Activated T-helper 1 cell treated with anti-CD3 and anti-CD28 coated beads, Interleukin-2, amount 50 U/mL, for 16 hours (primary cell): ENCODE measurements around the gene ZNF638.
"Not testable (repeated sequence)": the region's sequence is repeated elsewhere in the genome, so short reads cannot be mapped to it uniquely, and the experiment has no call there.

Experiments used
- DNase-seq, 2 donors: peaks; one replicate each; pipeline ENCODE4 v3.0.0-alpha.2; 2020; ENCODE audit warnings: low read depth in 1 of 2, low spot score in 1 of 2

The ZNF638 gene, protein sequence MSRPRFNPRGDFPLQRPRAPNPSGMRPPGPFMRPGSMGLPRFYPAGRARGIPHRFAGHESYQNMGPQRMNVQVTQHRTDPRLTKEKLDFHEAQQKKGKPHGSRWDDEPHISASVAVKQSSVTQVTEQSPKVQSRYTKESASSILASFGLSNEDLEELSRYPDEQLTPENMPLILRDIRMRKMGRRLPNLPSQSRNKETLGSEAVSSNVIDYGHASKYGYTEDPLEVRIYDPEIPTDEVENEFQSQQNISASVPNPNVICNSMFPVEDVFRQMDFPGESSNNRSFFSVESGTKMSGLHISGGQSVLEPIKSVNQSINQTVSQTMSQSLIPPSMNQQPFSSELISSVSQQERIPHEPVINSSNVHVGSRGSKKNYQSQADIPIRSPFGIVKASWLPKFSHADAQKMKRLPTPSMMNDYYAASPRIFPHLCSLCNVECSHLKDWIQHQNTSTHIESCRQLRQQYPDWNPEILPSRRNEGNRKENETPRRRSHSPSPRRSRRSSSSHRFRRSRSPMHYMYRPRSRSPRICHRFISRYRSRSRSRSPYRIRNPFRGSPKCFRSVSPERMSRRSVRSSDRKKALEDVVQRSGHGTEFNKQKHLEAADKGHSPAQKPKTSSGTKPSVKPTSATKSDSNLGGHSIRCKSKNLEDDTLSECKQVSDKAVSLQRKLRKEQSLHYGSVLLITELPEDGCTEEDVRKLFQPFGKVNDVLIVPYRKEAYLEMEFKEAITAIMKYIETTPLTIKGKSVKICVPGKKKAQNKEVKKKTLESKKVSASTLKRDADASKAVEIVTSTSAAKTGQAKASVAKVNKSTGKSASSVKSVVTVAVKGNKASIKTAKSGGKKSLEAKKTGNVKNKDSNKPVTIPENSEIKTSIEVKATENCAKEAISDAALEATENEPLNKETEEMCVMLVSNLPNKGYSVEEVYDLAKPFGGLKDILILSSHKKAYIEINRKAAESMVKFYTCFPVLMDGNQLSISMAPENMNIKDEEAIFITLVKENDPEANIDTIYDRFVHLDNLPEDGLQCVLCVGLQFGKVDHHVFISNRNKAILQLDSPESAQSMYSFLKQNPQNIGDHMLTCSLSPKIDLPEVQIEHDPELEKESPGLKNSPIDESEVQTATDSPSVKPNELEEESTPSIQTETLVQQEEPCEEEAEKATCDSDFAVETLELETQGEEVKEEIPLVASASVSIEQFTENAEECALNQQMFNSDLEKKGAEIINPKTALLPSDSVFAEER (N-terminal part only)

DNA sequence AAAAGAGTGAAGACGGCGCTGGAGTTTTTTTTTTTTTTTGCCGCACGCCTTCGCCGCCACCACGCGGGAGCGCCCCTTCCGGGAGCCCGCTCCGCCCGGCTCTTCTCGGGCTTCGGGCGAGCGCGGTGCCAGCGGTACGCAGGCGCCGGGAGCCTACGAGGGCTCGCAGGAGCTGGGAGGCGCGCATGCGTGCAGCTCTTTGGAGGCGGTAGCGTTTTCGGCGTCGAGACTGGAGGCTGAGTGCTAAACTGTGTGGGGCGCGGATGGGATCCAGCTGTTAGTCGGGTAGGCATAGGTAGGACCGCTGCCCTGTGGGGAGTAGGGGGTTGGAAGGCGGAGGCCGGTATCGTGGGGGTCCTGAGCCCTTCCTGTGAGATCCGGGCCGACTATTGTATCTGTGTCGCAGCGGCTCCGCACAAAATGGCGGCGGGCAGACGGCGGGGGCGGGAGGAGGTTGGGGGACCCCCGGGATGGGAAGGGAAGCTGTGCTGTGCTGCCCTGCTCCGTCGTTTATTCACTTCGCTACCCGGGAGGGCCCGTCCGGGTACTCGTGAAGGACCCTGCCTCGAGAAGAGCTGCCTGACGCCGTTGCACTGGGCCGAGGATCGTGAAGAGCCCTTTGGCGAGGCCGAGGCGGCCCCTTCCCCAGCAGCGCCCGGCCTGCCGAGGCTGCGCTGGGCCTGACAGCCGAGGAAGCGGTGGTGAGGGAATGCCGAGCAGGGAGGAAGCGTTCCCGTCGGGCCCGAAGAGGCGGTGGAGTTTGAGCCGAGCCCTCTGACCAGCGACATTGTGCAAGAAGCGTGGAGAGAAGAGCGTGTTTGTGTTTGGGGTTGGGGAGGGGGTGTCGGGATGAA lies at the start of gene ZNF638:
ZNF638 (plus strand) TSS at position 202 of the 854 bp plus-strand sequence. CDS start 17,173 bp downstream, outside the sequence.
- DNase-seq = peak; percentile 79 to 87

DNA sequence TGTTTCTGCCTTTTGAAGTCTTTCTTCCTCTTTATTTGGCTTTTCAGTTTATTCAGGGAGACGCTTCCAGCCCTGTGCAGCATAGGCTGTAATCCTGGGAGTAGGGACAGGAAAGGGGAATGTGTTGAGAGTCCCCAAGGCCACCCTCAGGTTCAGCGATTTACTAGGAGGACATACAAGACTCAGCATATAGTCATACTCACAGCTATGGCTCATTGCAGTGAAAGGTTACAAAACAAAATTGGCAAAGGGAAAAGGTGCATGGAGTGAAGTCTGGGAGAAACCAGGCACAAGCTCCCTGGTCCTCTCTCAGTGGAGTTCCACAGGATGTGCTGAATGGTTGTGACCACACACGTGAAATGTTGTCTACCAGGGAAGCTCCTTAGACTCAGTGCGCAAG lies 49.6 kb upstream of the ZNF638 start:
- DNase-seq = no peak

DNA sequence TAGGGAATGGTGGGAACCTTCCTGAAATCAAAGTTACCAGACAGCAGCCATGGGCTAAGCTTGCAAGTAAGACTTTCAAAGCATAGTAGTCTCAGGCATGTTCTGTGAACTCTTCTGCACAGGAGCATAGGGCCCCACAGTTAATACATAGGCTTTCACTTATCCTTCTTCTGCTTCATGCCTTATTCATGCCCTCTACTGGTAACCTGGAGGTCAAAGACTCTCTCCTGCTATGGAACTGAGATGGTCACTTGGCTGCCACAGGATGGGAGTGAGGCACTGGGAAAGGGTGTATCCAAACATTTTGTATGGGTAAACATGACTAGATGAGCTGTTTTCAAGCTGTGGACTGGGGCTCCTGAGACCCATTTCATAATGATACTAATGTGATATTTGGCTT lies 49.1 kb upstream of the ZNF638 start:
- no peak for DNase-seq

DNA sequence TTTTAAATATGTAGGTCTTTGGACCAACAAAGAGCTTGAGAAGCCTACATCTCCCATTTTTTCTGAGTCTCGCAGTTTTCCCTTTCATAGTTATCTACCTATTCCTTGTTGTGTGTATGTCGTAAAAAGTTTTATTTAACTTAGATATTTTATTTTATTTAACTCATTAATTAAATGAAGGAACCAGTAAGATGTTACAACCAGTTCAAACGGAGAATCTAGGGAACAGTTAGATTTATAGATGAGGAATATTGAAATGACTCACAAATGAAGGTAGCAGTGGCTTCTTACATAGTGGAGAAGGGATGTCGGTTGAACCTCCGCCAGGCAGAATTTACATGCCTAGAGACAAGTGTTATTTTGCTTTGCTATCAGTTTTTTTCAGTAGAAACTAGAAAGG lies 48.5 kb upstream of the ZNF638 start:
- no peak for DNase-seq

DNA sequence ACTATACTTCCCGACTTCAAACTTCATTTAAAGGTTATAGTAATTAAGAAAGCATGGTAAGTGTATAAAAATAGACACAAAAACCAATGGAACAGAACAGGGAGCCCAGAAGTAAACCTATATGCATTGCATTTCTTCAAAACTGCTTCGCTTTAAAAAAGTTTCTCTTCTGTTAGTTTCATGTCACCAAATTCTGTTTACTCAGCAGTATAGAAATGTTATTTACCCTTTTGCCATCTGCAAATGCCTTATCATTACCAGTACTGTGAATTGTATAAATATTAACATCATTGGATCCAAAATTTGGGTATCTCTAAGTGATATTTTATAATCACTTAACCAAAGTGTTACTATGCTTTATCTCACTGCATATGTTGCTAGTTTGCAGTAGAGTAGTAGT lies 45.9 kb upstream of the ZNF638 start:
- no peak for DNase-seq

DNA sequence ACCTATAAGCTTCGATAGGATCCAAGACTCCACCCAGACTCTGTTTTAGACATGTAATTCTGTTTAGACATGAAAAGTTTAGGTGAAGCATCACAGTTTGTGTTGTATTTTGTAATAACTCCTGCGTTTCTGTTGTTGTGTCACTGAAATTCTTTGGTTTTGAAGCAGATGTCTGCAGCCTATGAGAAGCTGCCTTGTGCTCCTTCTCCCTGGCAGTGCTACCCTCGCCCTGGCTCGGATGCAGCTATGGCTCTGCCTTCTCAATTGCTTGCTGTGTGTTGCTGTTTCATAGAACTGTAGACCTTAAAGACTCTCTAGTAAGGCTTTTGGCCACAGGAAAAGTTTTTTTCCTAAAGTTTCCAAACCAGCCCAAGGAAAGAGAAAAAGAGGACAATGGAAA lies 40.2 kb upstream of the ZNF638 start:
- no peak for DNase-seq

DNA sequence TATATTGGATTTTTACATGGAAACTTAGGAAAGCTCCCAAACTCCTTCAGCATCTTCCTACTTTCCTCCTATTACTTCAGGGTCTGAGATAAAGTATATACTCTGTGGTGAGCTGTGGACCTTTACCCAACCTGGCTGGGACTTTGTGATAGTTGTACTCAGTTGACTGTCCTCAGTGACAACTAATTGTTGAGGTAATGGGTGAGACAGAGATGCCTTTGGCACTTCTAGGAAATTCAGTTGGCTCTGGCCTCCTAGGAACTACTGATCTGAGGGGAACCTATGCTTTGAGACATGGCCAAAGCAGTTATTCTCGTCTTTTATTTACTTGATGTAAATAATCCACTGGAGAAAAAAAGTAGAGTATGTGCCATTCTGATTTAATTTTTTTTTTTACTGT lies 39.4 kb upstream of the ZNF638 start:
- DNase-seq = no peak

DNA sequence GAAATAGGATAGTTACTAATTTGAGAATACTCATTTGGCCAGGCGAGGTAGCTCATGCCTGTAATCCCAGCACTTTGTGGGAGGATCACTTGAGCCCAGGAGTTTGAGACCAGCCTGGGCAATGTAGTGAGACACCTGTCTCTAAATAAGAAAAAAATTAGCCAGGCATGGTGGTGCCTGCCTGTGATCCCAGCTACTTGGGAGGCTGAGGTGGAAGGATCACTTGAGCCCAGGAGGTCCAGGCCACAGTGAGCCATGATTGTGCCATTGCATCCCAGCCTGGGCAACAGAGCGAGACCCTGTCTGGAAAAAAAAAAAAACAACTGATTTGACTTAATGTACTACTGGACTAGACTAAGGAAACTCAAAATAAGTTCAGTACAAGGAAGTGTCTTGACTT lies 32.7 kb upstream of the ZNF638 start:
- DNase-seq = no peak

DNA sequence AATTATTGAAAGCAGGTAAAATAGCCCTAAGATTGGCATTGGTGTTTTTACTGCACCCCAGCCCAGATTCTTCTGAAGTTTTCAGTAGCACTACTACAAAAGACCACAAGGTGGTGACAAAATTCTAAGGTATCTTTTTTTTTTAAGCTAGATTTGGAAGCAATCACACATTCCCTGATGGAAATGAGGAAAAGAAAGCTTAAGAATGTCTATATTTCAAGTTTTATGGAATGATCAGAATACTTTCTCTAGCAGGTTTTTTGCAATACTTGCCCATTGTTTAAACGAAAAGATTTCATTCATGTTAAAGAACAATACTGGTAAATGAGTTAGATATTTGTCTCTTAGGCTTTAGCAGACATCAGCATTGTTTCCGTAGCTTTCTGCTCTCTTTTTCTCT lies 32.1 kb upstream of the ZNF638 start:
- no peak for DNase-seq

DNA sequence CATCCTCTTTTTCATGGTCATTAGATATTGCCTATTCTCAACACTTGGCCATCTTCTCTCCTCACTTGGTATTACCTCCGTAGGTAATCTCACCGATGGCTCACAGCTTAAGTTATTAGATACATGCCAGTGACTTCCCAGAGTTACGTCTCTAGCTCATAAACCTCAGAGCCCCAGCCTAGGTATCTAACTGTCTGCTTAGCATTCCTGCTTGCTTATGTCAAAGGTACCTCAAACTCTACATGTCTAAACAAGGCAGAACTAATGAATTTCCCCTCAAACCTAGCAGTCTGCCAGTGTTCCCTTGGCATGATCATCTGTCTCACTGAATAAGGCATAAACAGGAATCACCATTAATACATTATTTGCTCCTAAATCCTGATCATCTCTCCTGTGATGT lies 27.7 kb upstream of the ZNF638 start:
- no peak for DNase-seq

DNA sequence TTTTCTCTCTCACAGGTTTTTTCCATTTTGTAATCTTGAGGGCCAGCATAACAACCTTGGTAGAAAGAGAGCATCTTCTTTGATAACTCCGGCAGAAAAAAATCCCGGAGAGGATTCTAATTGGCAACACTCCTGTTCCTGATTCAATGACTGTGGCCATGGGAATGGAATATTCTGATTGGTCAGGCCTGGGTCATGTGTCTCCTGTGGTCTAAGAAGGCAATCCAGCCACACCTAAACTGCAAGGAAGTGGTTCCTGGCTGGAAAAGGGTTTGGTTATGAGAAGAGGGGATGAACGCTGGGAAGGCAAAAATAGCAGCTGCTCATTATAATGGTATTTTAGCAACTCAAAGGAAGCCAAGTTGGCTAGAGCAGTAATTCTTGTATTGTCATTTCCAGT lies 24.8 kb upstream of the ZNF638 start:
- DNase-seq = no peak

DNA sequence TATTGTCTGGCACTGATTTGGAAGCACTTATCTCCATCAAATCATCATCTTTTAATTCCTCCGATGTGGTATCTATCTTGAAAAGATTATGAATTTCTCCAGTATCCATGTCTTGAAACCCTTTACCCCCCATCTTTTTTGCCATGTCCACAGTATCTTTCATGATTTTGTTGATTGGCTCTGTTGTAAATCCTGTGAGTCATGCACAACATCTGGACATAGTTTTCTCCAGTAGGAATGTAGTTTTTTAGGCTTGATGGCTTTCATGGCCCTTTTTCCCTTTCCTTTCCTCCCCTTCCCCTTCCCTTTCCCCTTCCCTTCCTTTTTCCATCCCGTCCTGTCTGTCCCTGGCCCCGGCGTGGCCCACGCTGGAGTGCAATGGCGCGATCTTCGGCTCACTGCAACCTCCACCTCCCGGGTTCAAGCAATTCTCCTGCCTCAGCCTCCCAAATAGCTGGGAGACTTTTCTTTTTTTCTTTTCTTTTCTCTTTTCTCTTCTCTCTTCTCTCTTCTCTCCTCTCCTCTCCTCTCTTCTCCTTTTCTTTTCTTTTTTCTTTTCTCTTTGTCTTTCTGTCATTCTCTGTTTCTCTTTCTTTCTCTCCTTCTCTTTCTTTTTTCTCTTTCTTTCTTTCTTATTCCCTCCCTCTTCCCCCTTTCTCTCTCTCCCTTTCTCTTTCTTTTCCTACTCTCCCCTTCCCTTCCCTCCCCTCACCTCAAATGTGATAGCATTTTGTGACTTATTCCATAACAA lies 18.4 kb upstream of the ZNF638 start:
- no peak for DNase-seq

DNA sequence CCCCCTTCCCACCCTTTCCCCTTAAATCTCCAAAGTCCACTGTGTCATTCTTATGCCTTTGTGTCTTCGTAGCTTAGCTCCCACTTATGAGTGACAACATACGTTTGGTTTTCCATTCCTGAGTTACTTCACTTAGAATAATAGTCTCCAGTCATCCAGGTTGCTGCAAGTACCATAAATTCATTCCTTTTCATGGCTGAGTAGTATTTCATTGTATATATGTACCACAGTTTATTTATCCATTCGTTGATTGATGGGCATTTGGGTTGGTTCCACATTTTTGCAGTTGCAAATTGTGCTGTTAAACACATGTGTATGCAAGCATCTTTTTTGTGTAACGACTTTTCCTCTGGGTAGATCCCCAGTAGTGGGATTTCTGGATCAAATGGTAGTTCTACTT lies 14.5 kb upstream of the ZNF638 start:
- no peak for DNase-seq

DNA sequence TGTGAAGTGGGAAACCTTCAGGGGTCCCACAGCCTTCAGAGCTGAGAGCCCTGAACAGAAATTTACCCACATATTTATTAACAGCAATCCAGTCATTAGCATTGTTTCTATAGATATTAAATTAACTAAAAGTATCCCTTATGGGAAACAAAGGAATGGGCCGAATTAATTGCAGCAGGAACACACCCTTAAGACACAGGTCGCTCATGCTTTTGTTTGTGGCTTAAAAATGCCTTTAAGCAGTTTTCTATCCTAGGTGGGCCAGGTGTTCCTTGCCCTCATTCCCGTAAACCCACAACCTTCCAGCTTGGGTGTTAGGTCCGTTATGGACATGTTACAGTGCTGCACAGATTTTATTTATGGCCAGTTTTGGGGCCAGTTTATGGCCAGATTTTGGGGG lies 13.7 kb upstream of the ZNF638 start:
- not testable (repeated sequence) for DNase-seq

DNA sequence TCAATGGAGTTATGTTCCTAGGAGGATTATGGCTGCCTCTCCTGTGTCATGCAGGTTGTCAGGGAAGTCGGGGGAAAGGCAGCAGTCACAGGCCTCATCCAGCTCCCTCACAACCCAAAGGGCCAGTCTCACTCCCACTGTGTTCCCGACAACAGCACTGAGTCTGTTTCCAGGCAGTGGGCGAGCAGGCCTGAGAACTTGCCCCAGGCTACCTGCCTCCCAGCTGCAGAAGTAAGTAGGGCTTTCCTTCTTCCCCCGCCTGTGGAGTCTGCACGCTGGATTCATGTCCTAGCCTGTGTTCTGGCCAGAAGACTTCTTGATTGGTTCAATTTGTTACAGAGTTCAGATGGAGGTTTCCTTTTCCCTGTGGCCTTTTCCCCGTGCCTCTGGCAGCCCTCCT lies 8.2 kb upstream of the ZNF638 start:
- DNase-seq = no peak

DNA sequence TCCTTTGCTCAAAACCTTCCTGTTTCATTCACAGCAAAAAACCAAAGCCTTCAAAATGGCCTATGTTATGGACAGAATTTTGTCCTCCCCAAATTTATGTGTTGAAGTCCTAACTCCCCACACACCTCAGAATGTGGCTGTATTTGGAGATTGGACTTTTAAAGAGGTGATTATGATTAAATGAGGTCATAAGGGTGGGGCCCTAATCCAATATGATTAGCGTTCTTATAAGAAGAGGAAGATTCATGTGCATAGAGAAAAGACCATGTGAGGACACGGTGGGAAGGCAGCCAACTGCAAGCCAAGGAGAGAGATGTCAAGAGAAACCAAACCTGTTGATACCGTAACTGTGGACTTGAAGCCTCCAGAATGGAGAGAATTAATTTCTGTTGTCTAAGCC lies 4.6 kb upstream of the ZNF638 start:
- DNase-seq = no peak

DNA sequence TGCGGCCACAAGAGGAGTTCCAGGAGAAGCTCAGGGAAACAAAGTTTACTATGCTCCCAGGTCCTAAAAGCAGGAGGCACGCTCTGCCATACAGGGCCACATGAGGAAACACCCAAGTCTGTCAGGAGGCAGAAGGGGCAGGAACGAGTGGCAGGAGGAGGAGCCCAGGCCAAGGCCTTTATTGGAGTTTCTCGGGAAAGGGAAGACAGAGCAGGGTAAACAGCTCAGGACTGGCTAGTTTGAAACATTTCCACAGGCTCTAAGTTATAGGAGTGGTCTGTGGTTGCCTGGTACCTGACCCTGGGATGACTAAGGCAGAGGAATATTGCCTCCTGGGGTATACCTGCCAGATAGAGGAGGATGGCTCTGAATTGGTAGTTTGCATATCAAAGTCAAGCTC lies 3.7 kb upstream of the ZNF638 start:
- DNase-seq = no peak

DNA sequence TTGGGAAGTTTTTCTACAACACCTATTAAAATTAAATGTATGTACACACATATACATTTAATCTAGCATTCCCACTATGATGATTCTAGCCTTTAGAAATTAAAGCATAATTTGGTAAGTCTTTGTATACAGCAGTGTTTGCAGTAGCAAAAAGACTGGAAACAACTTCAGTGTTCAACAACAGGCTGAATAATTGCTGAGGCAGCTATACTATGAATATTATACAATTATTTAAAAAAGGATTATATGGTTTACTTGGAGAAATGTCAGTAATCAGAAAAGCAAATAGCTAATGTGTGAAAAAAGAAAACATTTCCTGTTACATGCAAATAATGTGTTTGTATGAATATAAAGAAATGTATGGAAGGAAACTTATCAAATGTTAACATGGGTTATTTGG lies 1.4 kb upstream of the ZNF638 start:
- no peak for DNase-seq

DNA sequence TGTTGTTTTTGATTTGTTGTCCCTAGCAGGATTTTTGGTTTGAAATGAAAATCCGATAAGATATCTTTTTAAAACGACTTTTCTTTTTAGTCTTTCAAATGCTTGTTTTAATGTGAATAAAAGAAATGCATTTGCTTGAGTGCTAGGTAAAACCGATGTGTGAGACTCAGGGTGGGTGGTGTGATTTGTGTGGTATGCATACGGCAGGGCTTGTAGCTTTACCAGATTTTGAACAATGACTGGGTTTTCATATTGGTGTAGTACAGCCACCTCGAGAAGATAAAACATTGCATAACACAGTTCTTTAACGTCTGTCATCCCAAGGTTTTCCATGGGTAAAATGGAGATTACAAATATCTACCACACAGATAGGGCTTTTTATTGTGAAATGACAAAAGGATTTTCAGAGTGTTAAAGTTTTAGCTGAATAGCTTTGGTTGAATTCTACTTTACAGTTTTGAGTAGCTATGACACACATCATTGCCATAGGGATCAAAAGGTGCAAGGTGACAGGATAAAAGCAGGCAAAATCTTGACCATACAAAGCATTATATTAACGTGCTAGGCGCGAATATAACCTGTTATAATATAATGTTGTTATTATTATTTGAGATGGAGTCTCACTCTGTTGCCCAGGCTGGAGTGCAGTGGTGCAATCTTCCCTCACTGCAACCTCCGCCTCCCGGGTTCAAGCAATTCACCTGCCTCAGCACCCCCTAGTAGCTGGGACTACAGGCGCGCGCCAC lies 824 bp upstream of the ZNF638 start:
- DNase-seq = no peak

DNA sequence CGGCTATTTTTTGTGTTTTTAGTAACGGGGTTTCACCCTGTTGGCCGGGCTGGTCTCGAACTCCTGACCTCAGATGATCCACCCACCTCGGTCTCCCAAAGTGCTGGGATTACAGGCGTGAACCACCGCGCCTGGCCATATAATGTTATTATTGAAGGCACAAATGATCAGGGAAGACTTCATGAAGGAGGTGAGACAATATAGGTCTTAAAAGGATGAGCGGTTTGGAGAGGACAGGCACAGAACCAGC lies 326 bp upstream of the ZNF638 start:
- DNase-seq = not testable (repeated sequence)
